GM18951 (cell line): ENCODE data around the gene SH3RF3.

Experiments
- POLR2A ChIP-seq: IDR thresholded peaks from 4 replicates; pipeline ENCODE4 v1.6.1; 2011; ENCODE audit warnings: mild to moderate bottlenecking; ENCODE audit not compliant: insufficient read length, insufficient read depth; ENCODE audit errors: extremely low read depth
- in situ Hi-C: fragments of 300-500 bp; cut with MboI; formaldehyde crosslinking; loops from one replicate; pipeline ENCODE4 v1.12.0; 2022; ENCODE audit warnings: low sequenced_read_pairs, mixed read lengths, inconsistent platforms; ENCODE audit not compliant: unreplicated experiment

SH3RF3 gene

DNA sequence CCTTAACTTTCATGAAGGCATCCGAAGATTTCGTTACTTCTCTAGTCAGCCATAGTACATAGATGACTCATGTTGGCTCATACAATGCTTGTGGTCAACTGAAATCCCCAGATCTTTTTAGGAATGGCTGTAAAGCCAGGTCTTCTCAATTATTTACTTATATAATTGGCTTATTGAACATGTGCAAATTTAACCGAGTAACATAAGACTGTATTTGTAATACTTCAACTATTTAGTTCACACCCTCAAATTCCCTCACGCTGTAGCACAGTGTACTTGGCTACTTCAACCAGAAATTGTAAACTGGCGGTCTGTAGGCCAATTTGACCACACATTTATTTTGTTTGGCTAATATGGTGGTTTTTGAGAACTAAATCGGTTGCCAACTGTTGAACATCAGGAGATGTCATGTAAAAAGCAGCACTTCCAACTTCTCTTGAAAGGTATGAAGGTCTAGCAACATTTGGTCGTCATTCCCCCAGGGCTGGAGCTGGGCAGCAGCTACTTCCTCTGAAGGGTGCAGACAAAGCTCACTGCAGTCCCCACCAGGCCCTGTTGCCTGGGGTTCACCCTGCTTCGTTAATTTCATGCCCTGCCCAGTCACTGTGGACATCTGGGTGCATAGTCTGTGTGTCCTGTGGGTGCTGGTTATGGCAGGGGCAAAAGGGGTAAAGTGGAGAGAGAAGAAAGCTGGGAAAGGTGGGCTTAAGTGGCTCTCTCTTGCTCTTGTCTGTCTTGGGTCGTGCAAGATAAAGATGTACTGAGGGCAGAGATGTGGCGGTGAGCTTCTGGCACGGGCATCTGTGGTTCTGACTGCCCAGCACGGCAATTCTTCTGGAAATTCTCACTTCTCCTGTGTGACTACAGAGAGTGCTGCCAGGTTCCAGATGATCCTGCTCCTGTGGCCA is 3.2 kb upstream of the SH3RF3 start:
- no peak for TF ChIP-seq POLR2A
- in situ Hi-C loops = loop anchor here (25.0 kb wide), 1 partner anchor 386 kb away; no protein-coding TSS in a partner anchor

DNA sequence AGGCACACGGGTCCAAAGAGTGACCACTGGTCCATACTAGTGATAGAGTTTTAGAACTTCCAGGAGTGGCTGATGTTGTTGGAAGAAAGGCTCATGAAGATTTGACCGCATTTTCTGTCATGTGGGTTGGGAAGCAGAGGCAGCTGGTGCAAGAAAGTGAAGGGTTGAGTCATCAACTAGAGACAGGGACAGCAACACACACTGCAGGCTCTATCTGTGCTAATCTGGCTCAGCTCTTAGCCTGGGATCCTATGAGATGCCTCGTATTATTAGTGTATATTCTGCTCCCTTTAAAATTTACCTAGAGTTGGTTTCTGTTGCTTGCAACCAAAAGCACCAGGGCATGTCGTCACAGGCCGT is 2.5 kb upstream of the SH3RF3 start:
- no peak for TF ChIP-seq POLR2A
- in situ Hi-C loops = loop anchor here (25.0 kb wide), 1 partner anchor 386 kb away; no protein-coding TSS in a partner anchor

DNA sequence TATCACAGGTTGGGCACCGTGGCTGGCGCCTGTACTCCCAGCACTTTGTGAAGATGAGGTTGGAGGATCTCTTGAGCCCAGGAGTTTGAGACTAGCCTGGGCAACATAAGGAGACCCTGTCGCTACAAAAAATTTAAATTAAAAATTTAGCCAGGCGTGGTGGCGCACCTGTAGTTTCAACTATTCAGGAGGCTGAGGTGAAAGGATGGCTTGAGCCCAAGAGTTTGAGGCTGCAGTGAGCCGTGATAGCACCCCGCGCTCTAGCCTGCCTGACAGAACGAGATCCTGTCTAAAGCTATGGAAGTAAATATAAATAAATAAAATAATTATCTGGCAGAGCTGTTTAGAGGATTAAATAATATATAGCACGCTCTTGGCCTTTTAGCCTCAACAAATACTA is 1.4 kb upstream of the SH3RF3 start:
- in situ Hi-C loops = loop anchor here (25.0 kb wide), 1 partner anchor 385 kb away; no protein-coding TSS in a partner anchor
- TF ChIP-seq POLR2A = no peak

DNA sequence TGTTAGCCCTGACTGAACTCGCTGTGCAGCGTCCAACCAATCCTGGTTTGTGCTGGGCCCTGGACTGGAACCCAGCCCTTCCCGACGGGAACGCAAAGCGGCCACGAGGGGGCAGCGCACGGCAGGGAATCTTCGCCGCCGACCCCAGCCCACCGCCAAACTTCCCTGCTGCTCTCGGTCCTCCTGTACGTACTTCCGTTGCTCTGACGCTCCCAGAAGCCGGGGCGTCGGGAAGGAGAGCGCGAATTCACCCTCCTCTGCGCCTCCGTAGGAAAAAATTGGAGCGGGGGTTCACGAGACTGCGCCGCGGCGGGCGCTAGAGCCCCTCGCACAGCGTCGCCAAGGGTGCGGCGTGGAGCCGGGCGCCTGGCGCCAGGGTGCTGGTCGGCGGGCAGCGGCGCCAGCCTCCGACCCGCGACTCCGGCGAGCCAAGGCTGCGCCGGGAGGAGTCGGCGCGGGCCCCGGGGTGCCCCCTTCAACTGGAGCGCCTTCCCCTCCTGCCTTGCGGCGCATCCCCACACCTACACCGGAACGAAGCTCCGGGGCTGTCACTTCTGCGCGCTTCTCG is 873 bp upstream of the SH3RF3 start:
- no peak for TF ChIP-seq POLR2A
- in situ Hi-C loops = loop anchor here (25.0 kb wide), 1 partner anchor 384 kb away; no protein-coding TSS in a partner anchor

DNA sequence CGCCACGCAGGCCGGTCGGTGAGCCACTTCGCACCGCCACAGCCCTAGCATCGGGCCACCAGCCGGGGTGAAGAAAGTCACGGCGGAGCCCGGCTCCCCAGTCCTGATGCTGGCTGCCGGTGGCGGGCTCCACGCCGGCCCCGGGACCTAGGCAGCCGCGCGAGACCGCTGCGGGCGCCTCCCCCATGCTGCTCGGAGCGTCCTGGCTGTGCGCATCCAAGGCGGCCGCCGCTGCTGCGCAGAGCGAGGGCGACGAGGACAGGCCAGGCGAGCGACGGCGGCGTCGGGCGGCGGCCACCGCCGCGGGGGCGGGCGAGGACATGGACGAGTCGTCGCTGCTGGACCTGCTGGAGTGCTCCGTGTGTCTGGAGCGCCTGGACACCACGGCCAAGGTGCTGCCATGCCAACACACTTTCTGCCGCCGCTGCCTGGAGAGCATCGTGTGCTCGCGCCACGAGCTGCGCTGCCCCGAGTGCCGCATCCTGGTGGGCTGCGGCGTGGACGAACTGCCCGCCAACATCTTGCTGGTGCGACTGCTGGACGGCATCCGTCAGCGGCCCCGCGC is 433 bp downstream of the SH3RF3 start:
- in situ Hi-C loops = loop anchor here (25.0 kb wide), 1 partner anchor 383 kb away; no protein-coding TSS in a partner anchor
- no peak for TF ChIP-seq POLR2A

DNA sequence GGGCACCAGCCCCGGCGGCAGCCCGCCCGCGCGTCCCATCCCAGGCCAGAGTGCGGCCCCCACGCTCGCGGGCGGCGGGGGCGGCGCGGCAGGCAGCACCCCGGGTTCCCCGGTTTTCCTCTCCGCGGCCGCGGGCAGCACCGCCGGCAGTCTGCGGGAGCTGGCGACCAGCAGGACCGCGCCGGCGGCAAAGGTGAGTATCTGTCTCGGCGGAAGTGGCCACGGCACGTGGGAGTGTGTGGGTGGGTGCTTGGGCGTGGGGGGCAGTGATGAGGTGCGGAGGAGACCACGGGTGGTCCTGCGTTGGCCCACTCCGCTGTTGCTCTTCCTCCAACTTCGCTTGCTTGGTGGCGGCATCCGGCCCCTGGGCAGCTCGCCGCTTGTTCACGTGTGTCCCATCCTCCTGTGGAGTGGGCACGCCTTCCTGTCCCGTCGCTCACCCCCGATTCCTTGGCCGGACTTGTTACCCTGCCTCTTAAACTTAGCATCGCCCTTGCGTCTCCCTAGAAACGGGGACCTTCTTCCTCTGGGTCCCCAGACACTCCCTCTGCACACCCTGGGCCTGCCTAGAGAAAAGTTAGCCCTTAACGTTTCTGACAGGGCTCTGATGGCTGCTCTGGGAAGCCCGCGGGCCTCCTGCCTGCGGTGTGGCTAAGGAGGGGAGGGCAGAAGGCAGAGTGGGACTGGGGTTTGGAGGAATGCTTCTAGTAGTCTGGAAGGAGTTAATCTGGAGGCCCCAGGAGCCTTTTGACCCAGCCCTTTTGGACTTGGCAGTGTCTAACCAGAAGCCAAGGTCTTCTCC is 1.1 kb downstream of the SH3RF3 start:
- in situ Hi-C loops = loop anchor here (25.0 kb wide), 1 partner anchor 382 kb away; no protein-coding TSS in a partner anchor
- TF ChIP-seq POLR2A = no peak

DNA sequence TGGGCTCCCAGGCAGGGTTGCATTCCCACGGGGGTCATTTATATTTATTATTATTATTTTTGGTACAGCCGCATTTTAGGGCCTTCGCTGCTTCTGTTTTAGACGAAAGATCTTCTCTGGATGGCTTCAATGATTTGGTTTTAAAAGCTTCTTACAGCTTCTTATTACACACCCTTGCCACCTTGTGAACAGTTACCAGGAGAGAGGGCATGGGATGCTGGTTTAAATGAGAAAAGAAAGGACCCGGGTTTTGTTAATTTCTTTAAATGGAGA is 1.7 kb downstream of the SH3RF3 start:
- TF ChIP-seq POLR2A = no peak
- in situ Hi-C loops = loop anchor here (25.0 kb wide), 1 partner anchor 382 kb away; no protein-coding TSS in a partner anchor

DNA sequence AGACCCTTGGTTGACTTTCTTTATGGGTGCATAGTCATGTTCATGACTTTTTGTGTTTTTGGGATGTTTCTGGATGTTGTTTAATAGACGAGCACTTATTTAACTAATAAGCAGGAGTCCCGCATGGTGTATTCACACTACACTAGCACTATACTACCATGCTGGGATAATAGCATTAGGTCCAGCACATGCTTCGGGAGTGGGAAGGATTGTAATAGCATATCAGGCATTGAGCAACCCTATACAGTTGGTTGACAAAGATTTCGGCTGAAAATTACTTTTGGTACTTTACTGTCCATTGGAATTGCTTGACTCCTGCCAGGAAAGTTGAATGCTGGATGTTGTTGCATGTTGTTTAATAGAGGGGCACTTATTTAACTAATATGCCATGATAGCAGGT is 2.8 kb downstream of the SH3RF3 start:
- in situ Hi-C loops = loop anchor here (25.0 kb wide), 1 partner anchor 381 kb away; no protein-coding TSS in a partner anchor
- no peak for TF ChIP-seq POLR2A

DNA sequence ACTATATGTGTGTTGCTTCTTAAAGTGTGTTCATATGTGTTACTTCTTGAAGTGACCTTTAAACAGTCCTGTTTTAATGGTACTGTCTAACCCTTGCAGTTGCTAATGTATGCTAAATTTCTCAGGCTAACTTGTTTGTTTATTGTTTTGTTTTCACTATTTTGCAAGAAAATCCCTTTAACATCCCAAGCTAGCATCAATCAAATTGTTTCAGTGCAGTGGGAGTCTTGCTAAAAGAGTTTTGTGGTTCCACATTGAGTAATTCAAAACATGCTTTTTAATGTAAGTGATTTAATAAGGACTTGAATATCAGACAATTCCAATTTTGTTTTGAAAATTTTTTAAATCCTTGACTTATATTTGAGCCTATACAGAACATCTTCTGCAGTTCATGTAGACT is 3.6 kb downstream of the SH3RF3 start:
- in situ Hi-C loops = loop anchor here (25.0 kb wide), 1 partner anchor 380 kb away; no protein-coding TSS in a partner anchor
- no peak for TF ChIP-seq POLR2A

DNA sequence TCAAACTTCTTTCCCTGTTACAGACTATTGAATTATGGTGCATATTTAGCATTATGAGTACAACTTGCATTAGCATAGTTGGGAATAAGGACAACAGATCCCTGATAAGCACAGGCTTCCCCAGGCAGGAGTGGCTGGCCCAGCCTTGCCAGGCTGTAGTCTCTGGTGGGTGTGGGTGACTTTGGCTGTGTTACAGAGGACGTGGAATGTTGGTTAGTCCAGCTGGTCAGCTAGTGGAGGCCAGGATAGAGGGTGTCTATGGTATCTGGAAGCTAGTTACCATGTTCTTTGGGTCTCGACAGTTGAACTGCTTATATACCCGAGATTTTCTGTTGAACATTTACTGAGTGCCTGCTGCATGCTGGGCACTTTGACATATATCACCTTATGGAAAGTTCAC is 4.7 kb downstream of the SH3RF3 start:
- in situ Hi-C loops = loop anchor here (25.0 kb wide), 1 partner anchor 379 kb away; no protein-coding TSS in a partner anchor
- no peak for TF ChIP-seq POLR2A

DNA sequence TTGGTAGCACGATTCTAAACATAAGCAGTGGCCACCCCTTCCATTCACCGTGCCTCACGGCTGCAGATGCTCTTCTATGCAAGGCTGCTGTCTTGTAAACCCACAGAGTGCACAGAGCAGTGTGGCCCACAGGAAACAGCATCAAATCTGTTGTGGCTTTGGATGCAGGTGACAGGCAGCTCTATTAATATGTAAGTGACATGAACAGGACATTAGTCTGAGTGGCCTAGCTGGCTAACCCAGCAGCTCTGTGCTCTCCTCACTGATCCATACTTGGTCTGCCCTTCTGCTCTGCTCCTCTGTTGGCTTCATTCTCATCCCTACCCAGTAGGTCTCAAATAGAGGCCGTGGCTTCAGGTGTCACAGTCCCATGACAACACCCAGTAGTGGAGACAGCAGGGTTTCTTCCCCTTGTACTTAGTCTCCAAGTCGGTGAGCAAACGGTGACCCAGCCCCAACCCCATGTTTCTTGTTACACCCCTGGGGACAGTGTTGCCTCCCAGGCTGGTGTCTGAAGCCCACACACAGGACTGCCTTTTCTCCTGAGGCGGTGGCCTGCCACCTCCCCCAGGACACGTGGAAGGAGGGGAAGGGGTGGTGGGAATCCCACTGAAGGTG is 5.8 kb downstream of the SH3RF3 start:
- TF ChIP-seq POLR2A = no peak

More for the DNA sequence above, 5.8 kb downstream of the SH3RF3 start:
- in situ Hi-C loops = loop anchor here (25.0 kb wide), 1 partner anchor 377 kb away; no protein-coding TSS in a partner anchor
